Ishikawa (cell line): ENCODE measurements around the gene NUDT14.
A peak's percentile ranks its signal among the peaks of the same experiment; 100 is the strongest.

Experiments used
- CEBPB ChIP-seq: IDR thresholded peaks from 2 replicates; pipeline ENCODE4 v1.6.1; 2012
- CREB1 ChIP-seq: IDR thresholded peaks from 2 replicates; pipeline ENCODE4 v1.6.1; 2012; ENCODE audit warnings: low read depth
- EGR1 ChIP-seq: IDR thresholded peaks from 2 replicates; pipeline ENCODE4 v1.6.1; 2012
- EP300 ChIP-seq: IDR thresholded peaks from 2 replicates; pipeline ENCODE4 v1.6.1; 2012; ENCODE audit warnings: borderline replicate concordance
- FOXM1 ChIP-seq: IDR thresholded peaks from 2 replicates; pipeline ENCODE4 v1.6.1; 2012; ENCODE audit warnings: low read depth, borderline replicate concordance
- MAX ChIP-seq: IDR thresholded peaks from 2 replicates; pipeline ENCODE4 v1.6.1; 2012
- NFIC ChIP-seq: IDR thresholded peaks from 2 replicates; pipeline ENCODE4 v1.6.1; 2012
- RAD21 ChIP-seq: IDR thresholded peaks from 2 replicates; pipeline ENCODE4 v1.6.1; 2012; ENCODE audit warnings: low read depth
- TAF1 ChIP-seq: IDR thresholded peaks from 2 replicates; pipeline ENCODE4 v1.6.1; 2012; ENCODE audit warnings: low read depth, mild to moderate bottlenecking
- TCF12 ChIP-seq: IDR thresholded peaks from 2 replicates; pipeline ENCODE4 v1.6.1; 2012; ENCODE audit warnings: low read depth
- TEAD4 ChIP-seq: IDR thresholded peaks from 2 replicates; pipeline ENCODE4 v1.6.1; 2012
- YY1 ChIP-seq: IDR thresholded peaks from 2 replicates; pipeline ENCODE4 v1.6.1; 2012; ENCODE audit warnings: low read depth
- ZBTB7A ChIP-seq: IDR thresholded peaks from 2 replicates; pipeline ENCODE4 v1.6.1; 2012; ENCODE audit warnings: low read depth
- TF ChIP-seq, protein P1 (sequence below): IDR thresholded peaks from 2 replicates; pipeline ENCODE4 v1.6.1; 2012
- TF ChIP-seq, protein P2 (sequence below): IDR thresholded peaks from 2 replicates; pipeline ENCODE4 v1.6.1; 2012; ENCODE audit warnings: low read depth, mild to moderate bottlenecking

NUDT14 gene

DNA sequence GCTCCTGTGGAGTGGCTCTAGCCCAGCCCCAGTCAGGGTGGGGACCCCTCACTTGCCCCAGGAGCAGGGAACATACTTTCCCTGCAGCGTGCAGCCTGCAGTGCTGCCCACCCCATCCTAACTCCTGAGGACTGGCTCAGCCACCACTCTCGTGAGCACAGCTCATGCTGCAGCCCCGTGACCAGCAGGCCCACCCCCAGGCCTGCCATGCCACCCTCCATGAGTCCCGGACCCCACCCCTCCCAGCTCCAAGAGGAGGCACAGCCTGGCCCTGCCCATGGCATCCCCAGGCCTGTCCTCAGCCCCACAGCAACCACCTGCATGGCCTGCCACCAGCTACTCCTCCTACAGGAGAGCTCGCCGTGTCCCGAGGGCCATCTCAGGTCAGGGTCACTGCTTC lies 8.6 kb downstream of the NUDT14 start:
- TF ChIP-seq EP300 (no peak), TAF1 (no peak), ZBTB7A (no peak), TCF12 (no peak), FOXM1 (no peak), CEBPB (no peak), TEAD4 (no peak), MAX (no peak), EGR1 (no peak), CREB1 (no peak), YY1 (no peak)
- TF ChIP-seq, protein P1, sequence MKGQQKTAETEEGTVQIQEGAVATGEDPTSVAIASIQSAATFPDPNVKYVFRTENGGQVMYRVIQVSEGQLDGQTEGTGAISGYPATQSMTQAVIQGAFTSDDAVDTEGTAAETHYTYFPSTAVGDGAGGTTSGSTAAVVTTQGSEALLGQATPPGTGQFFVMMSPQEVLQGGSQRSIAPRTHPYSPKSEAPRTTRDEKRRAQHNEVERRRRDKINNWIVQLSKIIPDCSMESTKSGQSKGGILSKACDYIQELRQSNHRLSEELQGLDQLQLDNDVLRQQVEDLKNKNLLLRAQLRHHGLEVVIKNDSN = no peak
- TF ChIP-seq, protein P2, sequence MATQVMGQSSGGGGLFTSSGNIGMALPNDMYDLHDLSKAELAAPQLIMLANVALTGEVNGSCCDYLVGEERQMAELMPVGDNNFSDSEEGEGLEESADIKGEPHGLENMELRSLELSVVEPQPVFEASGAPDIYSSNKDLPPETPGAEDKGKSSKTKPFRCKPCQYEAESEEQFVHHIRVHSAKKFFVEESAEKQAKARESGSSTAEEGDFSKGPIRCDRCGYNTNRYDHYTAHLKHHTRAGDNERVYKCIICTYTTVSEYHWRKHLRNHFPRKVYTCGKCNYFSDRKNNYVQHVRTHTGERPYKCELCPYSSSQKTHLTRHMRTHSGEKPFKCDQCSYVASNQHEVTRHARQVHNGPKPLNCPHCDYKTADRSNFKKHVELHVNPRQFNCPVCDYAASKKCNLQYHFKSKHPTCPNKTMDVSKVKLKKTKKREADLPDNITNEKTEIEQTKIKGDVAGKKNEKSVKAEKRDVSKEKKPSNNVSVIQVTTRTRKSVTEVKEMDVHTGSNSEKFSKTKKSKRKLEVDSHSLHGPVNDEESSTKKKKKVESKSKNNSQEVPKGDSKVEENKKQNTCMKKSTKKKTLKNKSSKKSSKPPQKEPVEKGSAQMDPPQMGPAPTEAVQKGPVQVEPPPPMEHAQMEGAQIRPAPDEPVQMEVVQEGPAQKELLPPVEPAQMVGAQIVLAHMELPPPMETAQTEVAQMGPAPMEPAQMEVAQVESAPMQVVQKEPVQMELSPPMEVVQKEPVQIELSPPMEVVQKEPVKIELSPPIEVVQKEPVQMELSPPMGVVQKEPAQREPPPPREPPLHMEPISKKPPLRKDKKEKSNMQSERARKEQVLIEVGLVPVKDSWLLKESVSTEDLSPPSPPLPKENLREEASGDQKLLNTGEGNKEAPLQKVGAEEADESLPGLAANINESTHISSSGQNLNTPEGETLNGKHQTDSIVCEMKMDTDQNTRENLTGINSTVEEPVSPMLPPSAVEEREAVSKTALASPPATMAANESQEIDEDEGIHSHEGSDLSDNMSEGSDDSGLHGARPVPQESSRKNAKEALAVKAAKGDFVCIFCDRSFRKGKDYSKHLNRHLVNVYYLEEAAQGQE = no peak

DNA sequence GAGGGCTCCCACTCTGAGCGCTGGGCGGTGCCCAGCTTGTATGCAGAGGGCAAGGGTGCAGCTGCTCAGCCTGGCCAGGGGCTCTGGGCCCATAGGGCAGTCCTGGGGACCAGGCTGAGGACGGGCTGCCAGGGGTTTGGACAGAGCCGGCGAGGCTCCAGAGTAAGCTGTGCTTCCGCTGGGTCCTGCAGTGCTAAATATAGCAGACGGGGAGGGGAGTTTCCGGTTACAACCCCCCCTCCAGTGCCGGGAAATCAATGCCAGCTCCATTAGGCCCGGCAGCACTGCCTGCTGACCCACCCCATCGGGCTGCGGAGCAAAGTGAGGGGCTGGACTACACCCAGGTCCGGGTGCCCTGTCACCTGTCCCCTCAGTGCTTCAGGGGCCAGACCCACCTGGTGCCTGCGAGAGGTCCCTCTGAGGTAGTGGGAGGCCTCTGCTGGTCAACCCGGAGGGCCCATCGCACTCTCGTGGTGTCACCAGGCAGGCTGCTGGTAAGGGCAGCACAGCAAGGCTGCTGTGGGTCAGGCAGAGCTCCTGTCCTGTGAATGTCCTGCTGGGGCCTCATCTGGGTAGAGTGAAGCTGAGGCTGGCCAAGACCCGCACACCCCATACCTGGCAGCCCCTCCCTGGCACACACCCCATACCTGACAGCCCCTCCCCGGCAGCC lies 10.0 kb downstream of the NUDT14 start:
- TF ChIP-seq ZBTB7A = no peak
- TF ChIP-seq NFIC = no peak
- TF ChIP-seq EGR1 = no peak
- no peak for TF ChIP-seq FOXM1
- TF ChIP-seq MAX = no peak
- no peak for TF ChIP-seq TEAD4
- no peak for TF ChIP-seq CREB1
- TF ChIP-seq EP300 = no peak
- no peak for TF ChIP-seq YY1
- TF ChIP-seq CEBPB = no peak
- TF ChIP-seq, protein P1 = no peak
- TF ChIP-seq TAF1 = no peak
- no peak for TF ChIP-seq TCF12
- TF ChIP-seq, protein P2 = no peak
- TF ChIP-seq RAD21 = no peak

DNA sequence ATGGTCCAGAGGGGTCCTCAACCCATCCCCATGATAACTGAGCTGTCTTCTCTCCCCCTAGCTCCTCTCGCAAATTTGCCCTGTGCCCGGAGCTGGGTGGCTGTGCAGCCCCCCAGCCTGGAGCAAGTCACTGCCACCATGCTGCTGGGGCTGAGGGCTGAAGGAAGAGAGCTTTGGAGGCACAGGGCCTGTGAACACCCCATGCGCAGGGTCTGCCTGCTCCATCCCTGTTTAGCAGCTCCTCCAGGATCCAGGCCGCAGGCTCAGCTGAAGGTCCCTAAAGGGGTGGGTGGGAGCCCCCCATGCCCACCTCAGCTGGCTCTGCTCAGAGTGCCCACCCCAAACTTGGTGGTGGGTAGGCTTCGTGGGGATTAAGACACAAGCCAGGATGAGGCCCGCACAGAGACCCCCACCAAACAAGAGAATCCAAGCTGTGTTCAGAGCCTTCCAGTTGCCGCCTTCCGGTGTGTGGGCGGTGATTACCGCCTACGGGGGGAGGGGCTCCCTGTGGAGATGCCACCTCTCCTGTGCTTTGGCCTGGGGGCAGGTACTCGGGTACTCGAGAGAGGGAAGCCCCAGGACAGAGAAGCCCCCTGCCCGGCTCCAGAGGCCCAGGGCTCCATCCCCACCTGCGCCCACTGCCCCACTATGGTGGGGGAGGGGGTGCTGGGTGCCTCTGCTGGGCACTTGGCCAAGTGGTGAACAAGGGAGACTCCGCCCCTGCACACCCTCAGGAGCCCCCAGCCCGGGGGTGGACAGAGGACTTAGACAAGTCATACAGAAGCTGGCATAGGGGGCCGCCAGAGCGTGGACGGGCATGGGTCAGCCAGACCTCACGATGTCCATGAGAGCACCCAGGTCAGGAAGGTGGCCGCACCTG lies 11.1 kb downstream of the NUDT14 start:
- TF ChIP-seq EGR1 (peak; percentile 73), MAX (no peak), ZBTB7A (0 out of 2 replicates have a peak, but pooled peaks have one; percentile 10)

GRCh38 chr14:105168979-105169507 lies 12.1 kb downstream of the NUDT14 start:
- TF ChIP-seq CEBPB (no peak), MAX (peak; percentile 16; the same call in 1 of the 2 replicates), ZBTB7A (peak; percentile 60), RAD21 (peak; percentile 11; the same call in 1 of the 2 replicates)

- TF ChIP-seq EGR1 = no peak
- TF ChIP-seq TAF1 = 0 out of 2 replicates have a peak, but pooled peaks have one; percentile 42
Measured at GRCh38 chr14:105168496-105168978, 12.6 kb downstream of the NUDT14 start, which contains the start of gene JAG2. Gene JAG2 (minus strand): TSS chr14:105168776. CDS start chr14:105168420, 356 bp downstream.
